ENCODE results near the gene PIP4P1. TPM values are rescaled to one million over a fixed set of nuclear protein-coding genes. Genes with fewer than 3 reads are reported as not detected.
A peak's percentile ranks its signal among the peaks of the same experiment; 100 is the strongest.
"Not testable (repeated sequence)": the region's sequence is repeated elsewhere in the genome, so short reads cannot be mapped to it uniquely, and the experiment has no call there.

PIP4P1 gene
- total RNA-seq, 1 donor from 2014 or later: 6.5 TPM

DNA sequence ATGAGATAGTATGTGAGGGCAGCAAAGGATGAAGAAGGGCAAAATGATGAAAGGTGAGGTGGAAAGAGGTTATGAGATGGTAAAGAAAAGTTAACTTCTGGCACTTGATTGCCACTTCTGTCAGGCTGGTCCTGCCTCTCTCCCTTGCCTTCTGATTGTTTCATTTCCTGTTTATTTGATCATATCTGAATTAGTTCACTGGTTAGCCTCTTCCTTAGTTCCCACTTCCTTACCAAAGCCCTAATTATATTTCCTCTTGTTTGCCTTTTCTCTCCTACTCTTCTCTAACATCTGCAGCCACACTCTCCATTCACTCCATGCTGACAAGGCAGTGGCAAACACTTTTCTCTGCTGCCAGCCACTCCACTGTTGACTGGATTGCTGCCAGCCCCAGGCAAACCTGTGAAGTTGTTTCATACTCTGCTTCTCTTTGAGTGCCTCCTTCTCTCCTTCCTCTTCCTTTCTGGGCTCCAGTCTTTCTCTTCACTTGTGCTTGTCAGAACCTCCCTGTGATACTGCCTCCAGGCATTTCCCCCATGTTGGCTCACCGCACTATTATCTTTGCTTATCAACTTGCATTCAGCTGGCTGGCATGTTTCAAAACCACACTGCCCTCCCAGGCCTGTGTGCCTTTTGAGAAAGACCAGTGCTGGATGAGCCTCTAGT lies 16.1 kb upstream of the PIP4P1 start:
- DNase-seq (ENCODE audit: low spot score): peak; percentile 33

DNA sequence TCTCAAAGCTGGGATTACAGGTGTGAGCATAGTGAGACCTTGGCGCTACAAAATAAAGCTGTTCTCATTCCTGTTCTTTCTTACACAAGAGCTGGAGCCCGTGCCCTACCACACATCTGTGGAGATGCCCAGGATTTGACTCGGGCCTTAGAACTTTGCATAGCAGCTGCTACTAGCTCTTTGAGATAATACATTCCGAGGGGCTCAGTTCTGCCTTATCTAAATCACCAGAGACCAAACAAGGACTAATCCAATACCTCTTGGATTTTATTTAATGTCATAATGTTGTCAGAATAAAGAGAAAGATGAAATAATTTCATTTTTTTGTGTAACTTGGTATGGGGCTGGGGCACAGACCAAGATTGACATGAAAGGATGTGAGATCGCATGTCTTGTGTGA lies 15.5 kb upstream of the PIP4P1 start:
- DNase-seq (ENCODE audit: low spot score): peak; percentile 38

DNA sequence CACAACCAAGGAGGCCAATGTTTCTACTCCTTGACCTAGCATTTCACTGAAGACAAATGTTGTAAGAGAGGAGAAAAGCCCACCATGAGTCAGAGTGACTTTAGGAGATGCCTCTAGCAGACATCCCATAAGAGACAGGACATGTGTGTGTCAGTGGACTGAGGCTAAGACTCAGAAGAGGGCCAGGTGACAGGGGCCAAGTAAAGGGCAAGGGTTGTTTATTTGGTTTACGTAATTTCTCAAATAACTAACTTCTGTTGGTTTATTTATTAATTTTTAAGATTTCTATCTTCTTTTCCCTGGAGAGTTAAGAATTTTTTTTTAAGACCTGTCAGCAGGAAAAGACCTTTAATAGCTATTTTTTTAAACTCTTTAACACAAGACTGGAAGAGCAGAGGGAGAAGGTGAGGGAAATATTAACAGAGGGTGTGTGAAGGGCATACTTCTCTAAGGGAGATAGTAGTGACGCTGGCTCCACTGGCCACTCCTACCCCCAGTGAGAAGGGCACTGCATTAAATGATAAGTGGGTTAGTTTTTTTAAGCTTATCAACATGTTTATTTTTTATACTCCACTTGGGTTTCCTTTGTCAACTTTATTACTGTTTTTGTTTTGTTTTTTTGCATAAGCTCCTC lies 11.4 kb upstream of the PIP4P1 start:
- no peak for DNase-seq (ENCODE audit: low spot score)

DNA sequence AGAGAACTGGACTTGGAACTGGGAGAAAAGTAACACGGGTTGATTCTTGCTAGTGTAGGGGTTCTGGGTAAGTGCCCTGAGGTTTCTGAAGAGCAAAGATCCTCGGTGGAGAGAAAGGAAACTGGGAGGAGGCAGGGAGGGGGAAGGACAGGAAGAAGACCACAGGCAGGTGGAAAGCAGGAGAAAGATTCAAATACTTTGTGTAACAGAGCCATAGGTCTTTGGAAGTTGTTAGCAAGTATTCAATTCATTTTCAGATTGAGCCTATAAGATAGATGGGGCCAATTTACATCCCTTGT lies 9.3 kb upstream of the PIP4P1 start:
- DNase-seq (ENCODE audit: low spot score): no peak

DNA sequence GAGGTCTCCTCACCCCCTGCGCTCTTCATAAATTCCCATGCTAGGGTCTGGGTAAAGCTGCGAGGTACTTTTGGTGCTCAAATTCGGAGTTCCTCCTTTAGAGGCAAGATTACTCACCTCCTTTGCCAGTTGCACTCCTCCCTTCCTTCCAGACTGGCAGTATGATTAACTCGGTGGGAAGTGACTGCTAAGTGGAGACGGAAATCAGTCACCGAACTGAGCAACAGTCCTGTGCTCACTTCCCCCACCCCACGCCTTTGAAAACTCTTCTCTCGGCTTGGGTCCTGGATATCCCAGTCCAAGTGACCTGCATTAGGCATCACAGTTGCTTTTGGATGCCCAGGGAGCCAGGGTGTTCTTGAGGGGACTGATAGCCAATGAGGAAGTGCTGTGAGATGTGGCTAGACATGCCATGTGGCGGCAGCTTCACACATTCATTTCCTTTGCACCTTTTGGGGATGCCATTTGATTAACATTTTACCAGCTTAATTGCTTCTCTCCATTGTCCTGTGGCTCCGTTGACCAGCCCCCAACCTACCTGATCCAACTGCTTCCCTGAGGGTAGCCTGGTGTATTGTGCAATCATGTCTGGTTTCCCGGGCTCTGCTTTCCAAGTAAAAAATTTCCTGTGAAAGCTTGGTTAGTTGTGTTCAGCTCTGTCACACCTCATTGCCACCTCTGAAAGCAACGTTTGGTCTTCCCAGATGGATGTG lies 8.8 kb upstream of the PIP4P1 start:
- peak; percentile 52 for DNase-seq (ENCODE audit: low spot score)

DNA sequence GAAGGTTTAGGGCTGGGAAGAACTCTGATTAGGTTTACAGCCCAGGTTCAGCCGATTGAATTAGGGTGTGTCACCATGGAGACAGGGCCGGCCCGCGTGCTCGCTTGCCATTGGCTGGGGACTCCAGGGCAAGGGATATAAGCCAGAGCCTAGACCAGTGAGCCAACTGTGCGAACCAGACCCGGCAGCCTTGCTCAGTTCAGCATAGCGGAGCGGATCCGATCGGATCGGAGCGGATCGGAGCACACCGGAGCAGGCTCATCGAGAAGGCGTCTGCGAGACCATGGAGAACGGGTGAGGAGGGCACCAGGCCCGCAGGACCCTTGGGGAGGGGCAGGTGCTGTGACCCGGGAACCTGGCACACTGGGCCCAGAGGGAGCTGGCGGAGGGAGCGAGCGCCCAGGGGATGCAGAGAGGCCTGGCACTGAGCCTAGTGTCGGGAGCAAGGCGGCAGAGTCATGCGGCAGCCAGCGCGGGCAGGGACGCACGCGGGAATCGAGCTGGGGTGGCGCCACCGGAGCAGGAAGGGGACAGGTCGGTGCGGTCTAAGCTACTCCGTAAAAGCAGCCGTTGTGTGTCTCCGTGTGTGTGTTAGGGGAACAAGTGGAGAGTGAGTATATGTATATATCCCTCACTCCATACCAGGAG lies 8.1 kb upstream of the PIP4P1 start, which contains the start of gene PNP:
Gene PNP, plus strand, starts transcription at position 165 of the 648 bp plus-strand sequence. Its CDS starts 119 bp downstream, at position 284.
- peak; percentile 87 for DNase-seq (ENCODE audit: low spot score)

GRCh38 chr14:20468764-20469241 lies 7.6 kb upstream of the PIP4P1 start:
- no peak for DNase-seq (ENCODE audit: low spot score)

GRCh38 chr14:20460458-20461224 lies 593 bp downstream of the PIP4P1 start:
- no peak for DNase-seq (ENCODE audit: low spot score)

GRCh38 chr14:20458031-20458789 lies 3.0 kb downstream of the PIP4P1 start:
- no peak for DNase-seq (ENCODE audit: low spot score)

DNA sequence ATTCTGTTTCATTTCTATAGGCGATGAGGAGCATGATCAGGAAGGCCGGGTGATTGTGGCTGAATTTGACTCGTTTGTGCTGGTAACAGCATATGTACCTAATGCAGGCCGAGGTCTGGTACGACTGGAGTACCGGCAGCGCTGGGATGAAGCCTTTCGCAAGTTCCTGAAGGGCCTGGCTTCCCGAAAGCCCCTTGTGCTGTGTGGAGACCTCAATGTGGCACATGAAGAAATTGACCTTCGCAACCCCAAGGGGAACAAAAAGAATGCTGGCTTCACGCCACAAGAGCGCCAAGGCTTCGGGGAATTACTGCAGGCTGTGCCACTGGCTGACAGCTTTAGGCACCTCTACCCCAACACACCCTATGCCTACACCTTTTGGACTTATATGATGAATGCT lies 4.3 kb downstream of the PIP4P1 start:
- DNase-seq (ENCODE audit: low spot score): no peak

DNA sequence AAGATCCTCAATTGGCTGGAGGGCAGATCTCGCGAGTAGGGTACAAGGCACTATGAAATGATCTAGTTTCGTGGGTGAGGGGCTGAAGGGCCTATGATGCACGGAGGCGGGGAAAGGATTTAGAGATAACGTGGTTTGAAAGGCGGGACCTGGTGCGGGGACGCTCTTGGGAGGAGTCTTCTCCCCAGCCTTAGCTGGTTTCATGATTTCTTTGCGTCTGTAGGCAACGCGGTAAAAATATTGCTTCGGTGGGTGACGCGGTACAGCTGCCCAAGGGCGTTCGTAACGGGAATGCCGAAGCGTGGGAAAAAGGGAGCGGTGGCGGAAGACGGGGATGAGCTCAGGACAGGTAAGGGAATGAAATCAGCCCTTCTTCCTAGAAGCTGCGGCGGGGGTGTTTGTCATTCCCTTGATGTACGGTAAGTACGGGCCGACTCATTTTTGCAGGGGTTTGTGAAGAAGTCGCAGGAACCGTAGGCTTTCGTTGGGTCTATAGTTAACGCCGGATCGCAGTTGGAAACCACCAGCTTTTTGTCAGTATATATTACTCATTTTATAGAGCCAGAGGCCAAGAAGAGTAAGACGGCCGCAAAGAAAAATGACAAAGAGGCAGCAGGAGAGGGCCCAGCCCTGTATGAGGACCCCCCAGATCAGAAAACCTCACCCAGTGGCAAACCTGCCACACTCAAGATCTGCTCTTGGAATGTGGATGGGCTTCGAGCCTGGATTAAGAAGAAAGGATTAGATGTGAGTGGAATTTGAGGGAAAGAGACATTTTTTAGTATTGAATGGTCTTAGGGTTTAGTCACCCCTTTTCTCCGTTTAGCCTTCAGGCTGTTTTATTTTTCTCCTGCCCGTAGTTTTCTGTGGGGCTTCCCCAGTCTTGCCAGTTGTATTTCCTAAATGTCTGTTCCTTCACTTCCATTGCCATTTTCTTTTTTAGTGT lies 5.6 kb downstream of the PIP4P1 start:
- no peak for DNase-seq (ENCODE audit: low spot score)

- peak; percentile 100 for DNase-seq (ENCODE audit: low spot score)
These were observed 6.5 kb downstream of the PIP4P1 start, which contains the start of the genes APEX1 and OSGEP for GRCh38 chr14:20454516-20455354. TSS of gene APEX1 (plus strand) at chr14:20455226. CDS start at chr14:20455646, 420 bp downstream. TSS of gene OSGEP (minus strand) at chr14:20454812. CDS start at chr14:20454683, 129 bp downstream.

DNA sequence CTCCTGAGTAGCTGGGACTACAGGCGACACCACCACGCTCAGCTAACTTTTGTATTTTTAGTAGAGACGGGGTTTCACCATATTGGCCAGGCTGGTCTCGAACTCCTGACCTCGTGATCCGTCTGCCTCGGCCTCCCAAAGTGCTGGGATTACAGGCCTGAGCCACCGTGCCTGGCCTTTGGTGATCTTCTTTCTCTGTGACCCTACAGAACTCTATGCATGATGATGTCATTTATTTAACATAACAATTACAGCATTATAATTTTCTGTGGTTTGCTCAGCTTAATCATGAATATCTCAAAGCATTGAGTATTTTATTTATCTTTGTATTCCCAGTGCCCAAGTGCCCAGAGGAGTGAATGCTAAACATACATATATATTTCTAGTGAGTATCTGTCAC lies 8.4 kb downstream of the PIP4P1 start:
- not testable (repeated sequence) for DNase-seq (ENCODE audit: low spot score)

DNA sequence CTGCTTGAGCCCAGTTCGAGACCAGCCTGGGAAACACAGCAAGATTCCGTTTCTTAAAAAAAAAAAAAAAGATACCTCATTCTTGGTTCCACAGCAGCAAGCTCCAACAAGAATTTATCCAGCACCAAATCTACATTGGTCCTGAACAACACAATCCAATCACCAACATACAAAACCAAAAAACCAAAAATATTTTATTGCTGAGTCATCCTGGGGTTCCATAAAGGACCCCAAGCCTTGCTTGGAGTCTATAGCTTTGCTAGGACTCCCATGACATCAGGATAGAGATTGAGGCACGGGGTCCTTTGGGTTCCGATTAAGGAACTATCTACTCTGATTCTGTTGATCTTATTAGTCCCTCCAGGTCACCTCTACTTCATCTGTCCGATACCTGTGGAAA lies 14.3 kb downstream of the PIP4P1 start:
- no peak for DNase-seq (ENCODE audit: low spot score)

- DNase-seq (ENCODE audit: low spot score): not testable (repeated sequence)
These were observed 17.6 kb downstream of the PIP4P1 start for GRCh38 chr14:20443650-20444049.

DNA sequence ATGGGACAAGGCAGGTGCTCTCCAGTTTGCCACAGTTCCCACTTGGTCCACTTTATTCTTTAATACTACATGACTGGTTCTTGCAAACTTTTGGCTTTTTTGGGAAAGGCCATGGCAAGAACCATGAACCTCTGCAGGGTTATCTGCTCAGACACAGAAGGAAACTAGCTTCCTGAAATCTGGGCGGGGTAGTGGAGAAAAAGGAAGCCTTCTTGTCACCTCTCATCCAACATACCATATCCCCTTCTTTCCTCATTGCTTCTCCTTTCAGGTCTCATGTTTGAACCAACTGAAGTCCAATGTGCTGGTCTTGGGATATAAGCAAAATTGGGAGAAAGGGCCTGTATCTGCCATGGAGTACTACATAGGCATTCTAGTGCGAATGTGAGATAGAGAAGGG lies 19.8 kb downstream of the PIP4P1 start:
- no peak for DNase-seq (ENCODE audit: low spot score)

DNA sequence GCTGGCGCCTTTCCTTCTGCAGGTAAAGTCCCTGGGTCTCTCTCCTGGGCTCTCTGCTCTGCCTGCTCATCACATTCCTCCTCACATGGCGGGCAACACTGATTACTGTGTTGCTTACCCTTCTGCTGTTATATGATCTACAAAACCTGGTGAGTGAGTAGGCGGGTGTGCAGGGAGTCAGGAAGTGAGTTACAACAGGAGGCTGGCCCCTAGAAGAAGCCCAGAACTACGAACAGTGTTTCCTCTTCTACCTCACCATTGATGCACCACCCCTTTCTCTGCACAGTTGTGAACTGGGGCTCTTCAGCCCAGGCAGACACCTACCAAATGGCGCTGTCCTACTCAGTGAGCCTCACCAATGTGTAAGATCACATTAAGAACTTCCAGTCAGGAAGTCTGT lies 20.4 kb downstream of the PIP4P1 start:
- no peak for DNase-seq (ENCODE audit: low spot score)

- DNase-seq (ENCODE audit: low spot score): no peak
These were observed 20.8 kb downstream of the PIP4P1 start for GRCh38 chr14:20440465-20440864.

All from umbilical cord (tissue), 2 donors.